B cell (primary cell): ENCODE results near the gene MED8. TPM values are rescaled to one million over a fixed set of nuclear protein-coding genes. Genes with fewer than 3 reads are reported as not detected.
A peak's percentile ranks its signal among the peaks of the same experiment; 100 is the strongest.
"Not testable (repeated sequence)": the region's sequence is repeated elsewhere in the genome, so short reads cannot be mapped to it uniquely, and the experiment has no call there.

ENCODE experiments used
- ATAC-seq: fragments of 200-7000 bp; cut with Tn5 transposase; one replicate; pipeline ENCODE4 v1.10.0; 2021; ENCODE audit warnings: low read depth, mild to moderate bottlenecking, moderate number of reproducible peaks, moderate library complexity
- CTCF ChIA-PET: fragments of 350-600 bp; sonication (Branson Sonifier 250); formaldehyde crosslinking; loops from one replicate; lab custom pipeline; 2021; ENCODE audit warnings: antibody characterized with exemption, inconsistent platforms; lab: Charles Lee
- POLR2A ChIA-PET: fragments of 350-600 bp; sonication (Branson Sonifier 250); formaldehyde crosslinking; loops from one replicate; lab custom pipeline; 2021; ENCODE audit warnings: antibody characterized with exemption; lab: Charles Lee
- DNase-seq: peaks from one replicate; pipeline ENCODE4 v3.0.0; 2013
- H2AFZ ChIP-seq: 2 replicates; pipeline ENCODE4 v1.6.1; 2012; ENCODE audit warnings: mild to moderate bottlenecking, low read depth, low read length; ENCODE audit not compliant: insufficient read depth, poor library complexity, severe bottlenecking
- H3K27ac ChIP-seq, 2 donors: 1 replicate in 1 of 2; 2 replicates in 1 of 2; pipeline ENCODE4 v1.5.1; 2012 to 2013; ENCODE audit warnings: low read length in 2 of 2, mild to moderate bottlenecking in 2 of 2, moderate library complexity in 1 of 2
- H3K27me3 ChIP-seq, 4 experiments: fragments of 200-600 bp in 1 of 4; sonication (generic) in 1 of 4; replicated peaks in 1 of 4; 1 replicate in 2 of 4; 2 replicates in 2 of 4; pipeline versions ENCODE4 v1.6.1 to v1.7.0; 2013 to 2016; ENCODE audit warnings: low read length in 3 of 4, mild to moderate bottlenecking in 2 of 4, mixed read lengths in 1 of 4, moderate library complexity in 1 of 4; ENCODE audit not compliant: insufficient read depth in 4 of 4, control insufficient read depth in 3 of 4; ENCODE audit errors: control extremely low read depth in 1 of 4
- H3K36me3 ChIP-seq, 2 experiments: replicated peaks in 1 of 2; 1 replicate in 1 of 2; 2 replicates in 1 of 2; pipeline versions ENCODE4 v1.6.1 to v1.7.1; 2013; ENCODE audit warnings: low read length in 1 of 2; ENCODE audit not compliant: insufficient read depth in 2 of 2, control insufficient read depth in 1 of 2; ENCODE audit errors: control extremely low read depth in 1 of 2, extremely low read depth in 1 of 2
- H3K4me1 ChIP-seq, 2 donors: fragments of 200-600 bp in 1 of 2; sonication (generic) in 1 of 2; 1 replicate in 1 of 2; 2 replicates in 1 of 2; pipeline versions ENCODE4 v1.5.1 to v1.6.1; 2013 to 2017; ENCODE audit warnings: low read length in 2 of 2; ENCODE audit not compliant: control insufficient read depth in 2 of 2, insufficient read depth in 2 of 2
- H3K4me2 ChIP-seq: replicated peaks from 2 replicates; pipeline ENCODE3; 2012; ENCODE audit warnings: mild to moderate bottlenecking, low read depth, low read length; ENCODE audit not compliant: poor library complexity, severe bottlenecking
- H3K4me3 ChIP-seq, 5 experiments: fragments of 200-600 bp in 1 of 5; sonication (generic) in 1 of 5; 1 replicate in 3 of 5; 2 replicates in 2 of 5; pipeline versions ENCODE4 v1.5.1 to v1.7.0; 2011 to 2016; ENCODE audit warnings: low read length in 4 of 5, mild to moderate bottlenecking in 4 of 5, low read depth in 2 of 5, control low read depth in 1 of 5, moderate library complexity in 1 of 5; ENCODE audit not compliant: insufficient read depth in 1 of 5; ENCODE audit errors: control extremely low read depth in 1 of 5, extremely low read depth in 1 of 5
- H3K79me2 ChIP-seq: fragments of 200-600 bp; sonication (generic); one replicate; pipeline ENCODE4 v1.6.0; 2016; ENCODE audit warnings: low read length; ENCODE audit not compliant: control insufficient read depth, insufficient read depth
- H3K9ac ChIP-seq: fragments of 200-600 bp; sonication (generic); 2 replicates; pipeline ENCODE4 v1.6.1; 2017; ENCODE audit warnings: mild to moderate bottlenecking, low read length, moderate library complexity
- H3K9me3 ChIP-seq, 3 donors: one replicate each; pipeline versions ENCODE4 v1.6.1 to v1.7.1; 2013; ENCODE audit warnings: low read length in 2 of 3; ENCODE audit not compliant: control insufficient read depth in 2 of 3, insufficient read depth in 1 of 3; ENCODE audit errors: control extremely low read depth in 1 of 3
- H4K20me1 ChIP-seq: 2 replicates; pipeline ENCODE4 v1.6.0; 2012; ENCODE audit warnings: mild to moderate bottlenecking, low read length; ENCODE audit not compliant: insufficient read depth, control insufficient read depth, poor library complexity, severe bottlenecking
- H3K27ac Mint-ChIP-seq: one replicate; pipeline ENCODE4 v1.8.0; 2021; ENCODE audit warnings: mixed read lengths
- H3K27me3 Mint-ChIP-seq: one replicate; pipeline ENCODE4 v1.8.0; 2021; ENCODE audit warnings: mixed read lengths
- H3K4me1 Mint-ChIP-seq: one replicate; pipeline ENCODE4 v1.8.0; 2021; ENCODE audit warnings: mixed read lengths
- H3K4me3 Mint-ChIP-seq: one replicate; pipeline ENCODE4 v1.8.0; 2021; ENCODE audit warnings: mixed read lengths
- H3K9me3 Mint-ChIP-seq: one replicate; pipeline ENCODE4 v1.8.0; 2022; ENCODE audit warnings: mixed read lengths; ENCODE audit not compliant: insufficient read depth
- CTCF ChIP-seq: fragments of 200-600 bp; IDR thresholded peaks from one replicate; pipeline ENCODE4 v1.8.0; 2022; ENCODE audit warnings: antibody characterized with exemption, mild to moderate bottlenecking
- EZH2 ChIP-seq: IDR thresholded peaks from 2 replicates; pipeline ENCODE4 v1.6.1; 2012; ENCODE audit warnings: borderline replicate concordance, low read depth, mild to moderate bottlenecking, moderate library complexity, low read length; ENCODE audit not compliant: insufficient read depth, poor library complexity, severe bottlenecking
- WGBS: methylation state at CpG from one replicate; pipeline ENCODE4 v1.1.5; 2013; ENCODE audit warnings: missing lambda C conversion rate; ENCODE audit not compliant: insufficient coverage; 5-methylcytosine and 5-hydroxymethylcytosine counted together
- intact Hi-C: fragments of 100-400 bp; cut with micrococcal nuclease; formaldehyde crosslinking; loops from one replicate; pipeline ENCODE4 v1.10.0; 2022
- polyA plus RNA-seq: library from polyadenylated mRNA; depleted of rRNA; stranded (reverse); fragments of >200 nt; gene quantifications from 2 replicates; pipeline ENCODE4 v1.2.3, GENCODE V29; 2012
- total RNA-seq, 2 donors: library from RNA; stranded (reverse); fragments of 120-200 nt in 1 of 2; gene quantifications; 1 replicate in 1 of 2; 2 replicates in 1 of 2; pipeline versions ENCODE4 v1.2.3 to v1.2.4, GENCODE V29; 2013 to 2022

Gene MED8
- total and polyA plus RNA-seq, 2 donors (not counting 1 experiment from before 2014, with no cell fraction given): 12.0 to 30.0 TPM

GRCh38 chr1:43372172-43372571 lies 17.4 kb downstream of the MED8 start:
- Histone ChIP-seq H3K27ac (no peak overlapping the region), H3K27me3 (no peaks in the 10 kb centered on the region), H3K4me1 (peaks cover 6 to 9% of the 10 kb centered on the region in 2 donors), H3K9me3 (no peaks in the 10 kb centered on the region), H3K79me2 (peaks cover 30% of the 10 kb centered on the region), H4K20me1 (peaks cover 10% of the 10 kb centered on the region), H3K9ac (no peak overlapping the region), H3K4me3 (no peak overlapping the region), H3K4me2 (no peak overlapping the region), H3K36me3 (no peaks in the 10 kb centered on the region), H2AFZ (no peak overlapping the region)
- ChIA-PET CTCF (no interaction called here), POLR2A (no interaction called here)
- DNase-seq (no peak), ATAC-seq (no peak)
- Mint-ChIP-seq H3K9me3 (no peaks in the 10 kb centered on the region), H3K4me1 (peaks cover 23% of the 10 kb centered on the region), H3K27me3 (no peaks in the 10 kb centered on the region), H3K27ac (no peak overlapping the region), H3K4me3 (no peak overlapping the region)
- 100% methylated on average over 2 of the region's 5 CpGs for WGBS
- intact Hi-C loops: no loop called here
- no peak for TF ChIP-seq EZH2
- no peak for TF ChIP-seq CTCF

- intact Hi-C loops: no loop called here
- DNase-seq: no peak
- Histone ChIP-seq H3K4me2 (no peak overlapping the region), H3K4me3 (no peak overlapping the region), H3K36me3 (peaks cover 0 to 2% of the 10 kb centered on the region in 2 experiments), H3K4me1 (peaks cover 18 to 24% of the 10 kb centered on the region in 2 donors), H3K79me2 (peaks cover 46% of the 10 kb centered on the region), H3K9ac (no peak overlapping the region), H2AFZ (no peak overlapping the region), H3K27ac (no peak overlapping the region), H3K27me3 (no peaks in the 10 kb centered on the region), H4K20me1 (peaks cover 23% of the 10 kb centered on the region), H3K9me3 (no peaks in the 10 kb centered on the region)
- ChIA-PET CTCF (interaction anchor here (0.7 to 1.2 kb wide), 2 partner anchors 124 to 601 kb away, joined by 3 read pairs; no protein-coding TSS in a partner anchor), POLR2A (interaction anchor here (1.1 kb wide), 1 partner anchor 12 kb away, joined by 3 read pairs; the partner anchor contains the start of gene CDC20)
- peak overlapping the region; percentile 5 for H3K4me3 Mint-ChIP-seq
- ATAC-seq: no peak
- H3K27ac Mint-ChIP-seq: peak overlapping the region; percentile 8
- H3K27me3 Mint-ChIP-seq: no peaks in the 10 kb centered on the region
- H3K4me1 Mint-ChIP-seq: peaks cover 38% of the 10 kb centered on the region
- no peaks in the 10 kb centered on the region for H3K9me3 Mint-ChIP-seq
- WGBS: 100% methylated on average over 2 of the region's 4 CpGs
- TF ChIP-seq CTCF: no peak
- TF ChIP-seq EZH2: no peak
These were observed 19.0 kb downstream of the MED8 start for GRCh38 chr1:43370564-43370963.

GRCh38 chr1:43369779-43370178 lies 19.8 kb downstream of the MED8 start:
- WGBS: 100% methylated on average over 1 of the region's 6 CpGs
- POLR2A ChIA-PET: interaction anchor here (0.6 to 1.1 kb wide), 2 partner anchors 11 to 42 kb away, joined by 3 read pairs; partner anchors contain the start of gene CDC20
- not testable (repeated sequence) for H3K27me3 ChIP-seq, ATAC-seq, H3K9me3 Mint-ChIP-seq, H3K4me2 ChIP-seq, H3K9me3 ChIP-seq, DNase-seq, H3K4me3 ChIP-seq, H2AFZ ChIP-seq, H3K9ac ChIP-seq, H3K27me3 Mint-ChIP-seq, H3K27ac ChIP-seq
- Mint-ChIP-seq H3K4me3 (peak overlapping the region; percentile 14), H3K27ac (peak overlapping the region; percentile 22), H3K4me1 (peaks cover 45% of the 10 kb centered on the region)
- Histone ChIP-seq H3K79me2 (peaks cover 49% of the 10 kb centered on the region), H3K36me3 (peaks cover 0 to 10% of the 10 kb centered on the region in 2 experiments), H3K4me1 (peaks cover 18 to 26% of the 10 kb centered on the region in 2 donors), H4K20me1 (peaks cover 28% of the 10 kb centered on the region)
- intact Hi-C loops: loop anchor here (2.0 to 10.0 kb wide), 5 partner anchors 45 to 663 kb away; partner anchors contain the start of genes C1orf50, KDM4A, P3H1 and SLC2A1
- CTCF ChIA-PET: interaction anchor here (0.7 to 2.5 kb wide), 3 partner anchors 124 to 601 kb away, joined by 3 to 14 read pairs (median 3); no protein-coding TSS in a partner anchor
